PFSK-1 (cell line): ENCODE results near the gene C2CD5.

ENCODE experiments used
- POLR2AphosphoS5 ChIP-seq: IDR thresholded peaks from 2 replicates; pipeline ENCODE4 v1.6.1; 2012; ENCODE audit warnings: low read depth, mild to moderate bottlenecking, control low read depth, low read length, moderate library complexity
- REST ChIP-seq, 2 experiments: IDR thresholded peaks; 2 replicates each; pipeline versions ENCODE4 v1.6.1 to v1.8.0; 2011 to 2012; ENCODE audit warnings: low read depth in 2 of 2, low read length in 2 of 2, control low read depth in 1 of 2, inconsistent platforms in 1 of 2, mild to moderate bottlenecking in 1 of 2, moderate library complexity in 1 of 2; ENCODE audit not compliant: insufficient read depth in 1 of 2

DNA sequence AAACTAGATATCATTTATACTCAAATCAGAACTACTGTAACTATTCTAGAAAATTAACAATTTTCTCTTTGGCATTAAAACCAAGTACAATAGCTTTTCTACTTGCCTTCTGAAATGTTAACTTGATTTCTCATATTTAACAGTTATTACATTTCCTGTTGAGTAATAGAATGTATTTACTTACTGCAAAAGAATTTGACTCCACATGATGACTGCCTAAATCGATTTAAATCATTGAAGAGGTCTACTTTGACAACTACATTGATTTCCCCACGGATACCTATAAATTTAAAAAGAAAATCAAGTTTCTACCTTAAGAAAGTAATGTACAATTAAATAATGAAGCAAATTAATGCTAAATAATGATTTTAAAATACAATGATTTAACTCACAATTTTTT is 18.9 kb downstream of the C2CD5 start:
- TF ChIP-seq POLR2AphosphoS5 (no peak), REST (IDR thresholded peaks at IDR 0.05; ENCODE audit: insufficient read depth in 1 of 2, low read depth in 2 of 2, low read length in 2 of 2) (no peak)
